Left lung (tissue), 10 donors: ENCODE results near the gene FABP3. TPM values are rescaled to one million over a fixed set of nuclear protein-coding genes. Genes with fewer than 3 reads are reported as not detected.

Source experiments
- ATAC-seq: fragments of 200-7000 bp; cut with Tn5 transposase; one replicate; pipeline ENCODE4 v1.9.1; 2020; ENCODE audit warnings: moderate library complexity
- DNase-seq, 4 donors: peaks; one replicate each; pipeline ENCODE4 v3.0.0-alpha.2; 2013 to 2020
- H3K27ac ChIP-seq, 2 donors: fragments of 200-600 bp; sonication (generic) in 1 of 2; one replicate each; pipeline versions ENCODE4 v1.5.0 to v1.8.0; 2020 to 2021
- H3K27me3 ChIP-seq, 2 donors: fragments of 200-600 bp; sonication (generic) in 1 of 2; one replicate each; pipeline versions ENCODE4 v1.5.0 to v1.8.0; 2020 to 2021
- H3K36me3 ChIP-seq, 2 donors: fragments of 200-600 bp; sonication (generic) in 1 of 2; one replicate each; pipeline versions ENCODE4 v1.5.0 to v1.8.0; 2020 to 2021
- H3K4me1 ChIP-seq, 2 donors: fragments of 200-600 bp; one replicate each; pipeline ENCODE4 v1.8.0; 2021
- H3K4me3 ChIP-seq, 2 donors: fragments of 200-600 bp; sonication (generic) in 1 of 2; one replicate each; pipeline versions ENCODE4 v1.5.0 to v1.8.0; 2020 to 2021; ENCODE audit warnings: mild to moderate bottlenecking in 1 of 2
- H3K9me3 ChIP-seq, 2 donors: fragments of 200-600 bp; sonication (generic) in 1 of 2; one replicate each; pipeline versions ENCODE4 v1.5.0 to v1.8.0; 2020 to 2021
- intact Hi-C, 2 donors: fragments of 100-400 bp; cut with DNase I; formaldehyde crosslinking; loops; one replicate each; pipeline versions ENCODE4 v1.11.2 to v1.14.2; 2022
- polyA plus RNA-seq, 6 donors: library from polyadenylated mRNA; unstranded; fragments of 120-200 nt; gene quantifications; one replicate each; pipeline ENCODE4 v1.2.1, GENCODE V29; 2013; ENCODE audit not compliant: insufficient read length in 6 of 6
- total RNA-seq, 2 donors: library from RNA; stranded (reverse); fragmentation: NEBNext Ultra II Directional; extraction: Animal tissue kit (Norgen Biotek cat#: 25700); gene quantifications; one replicate each; pipeline ENCODE4 v1.2.1, GENCODE V29; 2021
- TF ChIP-seq, protein P1 (sequence below), 2 donors: fragments of 200-600 bp; sonication (generic) in 1 of 2; IDR thresholded peaks; one replicate each; pipeline versions ENCODE4 v1.5.0 to v1.8.0; 2021; ENCODE audit warnings: antibody characterized with exemption in 2 of 2
- donor health status: DM: no; HTN: yes; CAD: no.
- donor health status: DM: no; HTN: no; CAD: no.

The FABP3 gene
- total and polyA plus RNA-seq, 8 donors = 7.7 to 71.0 (median 9.4) TPM

DNA sequence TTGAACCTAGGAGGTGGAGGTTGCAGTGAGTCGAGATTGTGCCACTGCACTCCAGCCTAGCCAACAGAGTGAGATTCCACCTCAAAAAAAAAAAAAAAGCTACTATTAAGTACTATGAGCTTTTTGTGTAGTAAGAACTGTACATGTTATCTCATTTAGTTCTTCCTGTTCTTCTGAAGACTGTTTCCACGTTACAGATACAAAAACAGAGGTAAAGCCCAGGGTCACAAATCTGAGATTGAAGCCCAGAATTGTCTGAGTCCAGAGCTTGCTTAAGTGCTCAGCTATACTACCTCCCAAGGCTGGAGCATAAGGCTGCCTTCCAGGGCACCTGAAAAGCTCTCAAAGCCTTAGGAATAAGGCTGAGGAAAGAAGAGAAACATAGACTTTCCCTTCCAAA lies 2.9 kb downstream of the FABP3 start:
- ATAC-seq (no peak), DNase-seq (no peak)
- no peak overlapping the region for H3K27ac ChIP-seq
- TF ChIP-seq, protein P1, sequence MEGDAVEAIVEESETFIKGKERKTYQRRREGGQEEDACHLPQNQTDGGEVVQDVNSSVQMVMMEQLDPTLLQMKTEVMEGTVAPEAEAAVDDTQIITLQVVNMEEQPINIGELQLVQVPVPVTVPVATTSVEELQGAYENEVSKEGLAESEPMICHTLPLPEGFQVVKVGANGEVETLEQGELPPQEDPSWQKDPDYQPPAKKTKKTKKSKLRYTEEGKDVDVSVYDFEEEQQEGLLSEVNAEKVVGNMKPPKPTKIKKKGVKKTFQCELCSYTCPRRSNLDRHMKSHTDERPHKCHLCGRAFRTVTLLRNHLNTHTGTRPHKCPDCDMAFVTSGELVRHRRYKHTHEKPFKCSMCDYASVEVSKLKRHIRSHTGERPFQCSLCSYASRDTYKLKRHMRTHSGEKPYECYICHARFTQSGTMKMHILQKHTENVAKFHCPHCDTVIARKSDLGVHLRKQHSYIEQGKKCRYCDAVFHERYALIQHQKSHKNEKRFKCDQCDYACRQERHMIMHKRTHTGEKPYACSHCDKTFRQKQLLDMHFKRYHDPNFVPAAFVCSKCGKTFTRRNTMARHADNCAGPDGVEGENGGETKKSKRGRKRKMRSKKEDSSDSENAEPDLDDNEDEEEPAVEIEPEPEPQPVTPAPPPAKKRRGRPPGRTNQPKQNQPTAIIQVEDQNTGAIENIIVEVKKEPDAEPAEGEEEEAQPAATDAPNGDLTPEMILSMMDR (IDR thresholded peaks at IDR 0.05) = no peak
- no peaks in the 10 kb centered on the region for H3K9me3 ChIP-seq
- no peak overlapping the region for H3K4me3 ChIP-seq
- intact Hi-C loops = no loop called here
- H3K4me1 ChIP-seq = peaks cover 16 to 24% of the 10 kb centered on the region in 2 donors
- peaks cover 0 to 20% of the 10 kb centered on the region in 2 donors for H3K36me3 ChIP-seq
- H3K27me3 ChIP-seq = peaks cover 0 to 13% of the 10 kb centered on the region in 2 donors

DNA sequence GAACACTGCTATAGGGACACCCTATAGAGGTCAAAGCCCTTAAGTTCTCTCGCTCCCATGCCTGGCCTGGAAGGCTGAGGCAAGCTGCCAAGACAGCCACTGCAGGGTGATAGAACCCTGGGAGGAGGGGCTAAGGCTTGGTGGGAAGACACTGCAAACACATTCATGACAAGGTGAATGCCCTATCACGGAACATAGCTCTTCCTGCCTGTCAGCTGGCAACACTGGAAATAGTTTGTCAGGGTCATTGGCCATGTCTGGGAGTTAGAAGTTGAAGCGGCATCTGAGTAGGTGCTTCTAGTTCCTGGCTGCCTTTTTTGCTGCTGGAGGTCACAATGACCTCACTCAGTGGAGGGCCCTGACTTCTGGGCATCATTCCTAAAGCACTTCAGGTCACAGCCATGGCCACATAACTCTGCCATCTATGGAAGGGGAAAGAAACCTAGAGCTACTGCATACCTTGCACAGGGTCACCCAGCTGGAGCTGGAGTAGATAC lies 4.2 kb downstream of the FABP3 start:
- Histone ChIP-seq H3K36me3 (peaks cover 0 to 34% of the 10 kb centered on the region in 2 donors), H3K9me3 (no peaks in the 10 kb centered on the region), H3K27me3 (peaks cover 0 to 11% of the 10 kb centered on the region in 2 donors), H3K4me1 (peaks cover 12 to 13% of the 10 kb centered on the region in 2 donors), H3K27ac (no peak overlapping the region), H3K4me3 (no peak overlapping the region)
- no peak for DNase-seq
- intact Hi-C loops = no loop called here
- TF ChIP-seq, protein P1 (IDR thresholded peaks at IDR 0.05) = no peak
- ATAC-seq = peak; percentile 53

DNA sequence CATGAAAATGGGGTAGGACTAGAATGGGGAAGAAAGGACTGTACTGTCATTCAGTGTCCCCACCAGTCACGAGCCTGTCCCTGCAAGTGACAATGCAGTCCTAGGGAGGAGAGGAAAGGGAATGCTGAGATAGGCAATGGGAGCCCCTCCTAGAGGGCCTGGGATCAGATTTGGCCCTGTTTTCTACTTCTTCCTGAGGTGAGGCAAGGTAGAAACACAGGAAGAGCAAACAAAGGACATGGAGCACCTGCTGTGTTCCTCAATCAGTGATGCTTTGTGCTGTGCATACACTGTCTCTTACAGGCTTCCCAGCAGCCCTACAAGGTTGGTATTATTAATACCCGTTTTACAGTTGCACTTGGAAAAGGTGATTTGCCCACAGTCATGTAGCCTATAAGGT lies 6.1 kb downstream of the FABP3 start:
- H3K36me3 ChIP-seq = peaks cover 0 to 46% of the 10 kb centered on the region in 2 donors
- TF ChIP-seq, protein P1 (IDR thresholded peaks at IDR 0.05) = no peak
- H3K27me3 ChIP-seq = no peaks in the 10 kb centered on the region
- no peak for DNase-seq
- H3K27ac ChIP-seq = no peak overlapping the region
- no peaks in the 10 kb centered on the region for H3K4me1 ChIP-seq
- no peak overlapping the region for H3K4me3 ChIP-seq
- intact Hi-C loops = no loop called here
- no peaks in the 10 kb centered on the region for H3K9me3 ChIP-seq
- no peak for ATAC-seq

DNA sequence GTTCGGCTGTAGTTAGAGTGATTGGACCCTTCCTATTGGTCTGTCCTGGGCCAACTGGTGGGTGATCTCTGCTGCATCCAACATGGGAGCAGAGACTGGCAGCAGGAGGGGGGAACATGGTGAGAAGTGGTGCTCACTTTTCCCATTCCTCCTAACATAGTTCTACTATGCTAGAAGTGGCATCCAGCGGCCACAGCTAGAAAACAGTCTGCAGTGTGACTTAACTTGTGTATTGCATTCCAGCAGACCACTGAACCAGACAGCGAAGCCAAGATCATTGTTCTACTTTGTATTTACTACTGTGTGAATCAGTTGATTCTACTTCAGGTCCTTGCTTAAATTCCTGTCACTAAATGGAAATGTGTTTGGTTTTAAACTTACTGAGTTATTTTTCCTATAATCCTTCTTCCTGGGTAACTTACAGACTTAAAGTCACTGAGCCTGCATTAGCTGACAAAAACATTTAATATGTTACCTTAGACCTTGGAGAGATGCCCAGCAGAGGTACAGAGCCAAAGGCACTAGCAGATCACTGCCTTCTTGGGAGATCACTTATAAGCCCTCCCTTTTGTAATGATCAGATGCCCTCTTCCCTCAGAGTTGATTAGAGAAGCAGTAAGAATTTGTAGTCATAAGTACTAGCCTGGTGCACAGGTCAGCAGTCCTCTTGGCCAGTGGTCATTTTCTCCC lies 8.2 kb downstream of the FABP3 start:
- TF ChIP-seq, protein P1 (IDR thresholded peaks at IDR 0.05) = no peak
- Histone ChIP-seq H3K27me3 (no peaks in the 10 kb centered on the region), H3K4me3 (no peak overlapping the region), H3K9me3 (no peaks in the 10 kb centered on the region), H3K27ac (no peak overlapping the region), H3K4me1 (no peaks in the 10 kb centered on the region), H3K36me3 (peaks cover 0 to 62% of the 10 kb centered on the region in 2 donors)
- intact Hi-C loops = no loop called here
- ATAC-seq (no peak), DNase-seq (no peak)

DNA sequence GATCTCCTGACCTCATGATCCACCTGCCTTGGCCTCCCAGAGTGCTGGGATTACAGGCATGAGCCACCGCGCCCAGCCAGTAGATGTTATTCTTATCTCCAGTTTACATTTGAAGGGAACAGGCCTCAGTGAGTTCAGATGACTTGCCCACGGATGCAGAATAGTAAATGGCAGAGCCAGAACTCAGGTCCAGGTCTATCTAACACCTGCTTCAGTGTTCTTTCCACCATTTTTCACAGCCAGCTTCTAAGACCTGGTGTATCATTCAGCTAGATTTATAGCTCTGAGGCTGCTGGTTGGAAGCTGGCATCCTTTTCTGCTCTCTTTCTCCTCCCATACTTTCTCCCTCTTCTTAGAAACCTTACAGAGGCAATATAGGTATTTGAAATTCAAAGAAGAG lies 10.8 kb downstream of the FABP3 start:
- TF ChIP-seq, protein P1 (IDR thresholded peaks at IDR 0.05) = no peak
- no peak overlapping the region for H3K27ac ChIP-seq
- no peaks in the 10 kb centered on the region for H3K4me1 ChIP-seq
- peaks cover 0 to 77% of the 10 kb centered on the region in 2 donors for H3K36me3 ChIP-seq
- no peaks in the 10 kb centered on the region for H3K27me3 ChIP-seq
- intact Hi-C loops = no loop called here
- DNase-seq = no peak
- no peak for ATAC-seq
- no peak overlapping the region for H3K4me3 ChIP-seq
- no peaks in the 10 kb centered on the region for H3K9me3 ChIP-seq
